BLaER1 (cell line): ENCODE measurements around the gene SOHLH1.
A peak's percentile ranks its signal among the peaks of the same experiment; 100 is the strongest.

Experiments used
- H3K27ac ChIP-seq: shearing (Covaris generic); formaldehyde crosslinking; 2 replicates; pipeline ENCODE4 v1.8.1; 2022
- H3K27me3 ChIP-seq: shearing (Covaris generic); formaldehyde crosslinking; 2 replicates; pipeline ENCODE4 v1.8.1; 2022
- H3K36me3 ChIP-seq: shearing (Covaris generic); formaldehyde crosslinking; 2 replicates; pipeline ENCODE4 v1.8.1; 2022
- H3K4me1 ChIP-seq: shearing (Covaris generic); formaldehyde crosslinking; 2 replicates; pipeline ENCODE4 v1.8.1; 2022
- H3K4me2 ChIP-seq: shearing (Covaris generic); formaldehyde crosslinking; 2 replicates; pipeline ENCODE4 v1.8.1; 2022
- H3K4me3 ChIP-seq: shearing (Covaris generic); formaldehyde crosslinking; 2 replicates; pipeline ENCODE4 v1.8.1; 2022
- H3K9ac ChIP-seq: shearing (Covaris generic); formaldehyde crosslinking; 2 replicates; pipeline ENCODE4 v1.8.1; 2022
- H3K9me3 ChIP-seq: shearing (Covaris generic); formaldehyde crosslinking; 2 replicates; pipeline ENCODE4 v1.8.1; 2022
- H4K20me1 ChIP-seq: shearing (Covaris generic); formaldehyde crosslinking; 2 replicates; pipeline ENCODE4 v1.8.1; 2022
- Cebpa-rat ChIP-seq: shearing (Covaris generic); IDR thresholded peaks from 2 replicates; pipeline ENCODE4 v1.8.1; 2022

SOHLH1 gene

GRCh38 chr9:135717410-135717809 lies 18.1 kb upstream of the SOHLH1 start:
- Histone ChIP-seq H3K4me1 (peaks cover 87% of the 10 kb centered on the region), H3K9ac (no peak overlapping the region), H3K9me3 (no peaks in the 10 kb centered on the region), H3K27me3 (no peaks in the 10 kb centered on the region), H3K4me2 (peak overlapping the region; percentile 83; the same call in 1 of the 2 replicates), H3K27ac (no peak overlapping the region), H3K4me3 (no peak overlapping the region), H4K20me1 (no peaks in the 10 kb centered on the region), H3K36me3 (no peaks in the 10 kb centered on the region)
- no peak for TF ChIP-seq Cebpa-rat

DNA sequence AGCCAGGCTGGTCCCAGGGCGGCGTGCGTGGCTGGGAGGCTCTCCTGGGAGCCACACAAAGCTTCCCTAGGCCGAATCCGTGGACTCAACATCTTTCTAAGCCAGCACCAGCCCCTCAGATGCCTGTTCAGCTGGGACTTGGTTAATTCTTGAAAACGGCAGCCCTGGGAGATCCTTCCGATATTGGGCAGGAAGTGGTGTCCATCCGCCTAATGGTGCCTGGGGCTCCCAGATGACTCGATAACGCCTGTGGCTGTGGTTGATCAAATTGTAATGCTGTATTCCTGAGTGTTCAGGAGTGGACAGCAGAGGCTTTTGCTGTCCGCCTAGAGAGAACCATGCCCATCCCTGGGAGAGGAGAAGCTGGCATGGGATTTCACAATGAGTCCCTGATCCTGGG lies 16.8 kb upstream of the SOHLH1 start:
- no peak for TF ChIP-seq Cebpa-rat
- no peaks in the 10 kb centered on the region for H3K36me3 ChIP-seq
- no peak overlapping the region for H3K27ac ChIP-seq
- H3K9ac ChIP-seq = no peak overlapping the region
- peak overlapping the region; percentile 42; the same call in 1 of the 2 replicates for H3K4me2 ChIP-seq
- peaks cover 87% of the 10 kb centered on the region for H3K4me1 ChIP-seq
- H4K20me1 ChIP-seq = no peaks in the 10 kb centered on the region
- no peaks in the 10 kb centered on the region for H3K27me3 ChIP-seq
- H3K9me3 ChIP-seq = no peaks in the 10 kb centered on the region
- no peak overlapping the region for H3K4me3 ChIP-seq

- H4K20me1 ChIP-seq = no peaks in the 10 kb centered on the region
- H3K9ac ChIP-seq = no peak overlapping the region
- H3K4me2 ChIP-seq = peak overlapping the region; percentile 42
- H3K4me3 ChIP-seq = no peak overlapping the region
- TF ChIP-seq Cebpa-rat = no peak
- no peaks in the 10 kb centered on the region for H3K27me3 ChIP-seq
- H3K36me3 ChIP-seq = no peaks in the 10 kb centered on the region
- no peak overlapping the region for H3K27ac ChIP-seq
- peaks cover 84% of the 10 kb centered on the region for H3K4me1 ChIP-seq
- H3K9me3 ChIP-seq = no peaks in the 10 kb centered on the region
Measured at GRCh38 chr9:135715056-135715595, 15.8 kb upstream of the SOHLH1 start.

DNA sequence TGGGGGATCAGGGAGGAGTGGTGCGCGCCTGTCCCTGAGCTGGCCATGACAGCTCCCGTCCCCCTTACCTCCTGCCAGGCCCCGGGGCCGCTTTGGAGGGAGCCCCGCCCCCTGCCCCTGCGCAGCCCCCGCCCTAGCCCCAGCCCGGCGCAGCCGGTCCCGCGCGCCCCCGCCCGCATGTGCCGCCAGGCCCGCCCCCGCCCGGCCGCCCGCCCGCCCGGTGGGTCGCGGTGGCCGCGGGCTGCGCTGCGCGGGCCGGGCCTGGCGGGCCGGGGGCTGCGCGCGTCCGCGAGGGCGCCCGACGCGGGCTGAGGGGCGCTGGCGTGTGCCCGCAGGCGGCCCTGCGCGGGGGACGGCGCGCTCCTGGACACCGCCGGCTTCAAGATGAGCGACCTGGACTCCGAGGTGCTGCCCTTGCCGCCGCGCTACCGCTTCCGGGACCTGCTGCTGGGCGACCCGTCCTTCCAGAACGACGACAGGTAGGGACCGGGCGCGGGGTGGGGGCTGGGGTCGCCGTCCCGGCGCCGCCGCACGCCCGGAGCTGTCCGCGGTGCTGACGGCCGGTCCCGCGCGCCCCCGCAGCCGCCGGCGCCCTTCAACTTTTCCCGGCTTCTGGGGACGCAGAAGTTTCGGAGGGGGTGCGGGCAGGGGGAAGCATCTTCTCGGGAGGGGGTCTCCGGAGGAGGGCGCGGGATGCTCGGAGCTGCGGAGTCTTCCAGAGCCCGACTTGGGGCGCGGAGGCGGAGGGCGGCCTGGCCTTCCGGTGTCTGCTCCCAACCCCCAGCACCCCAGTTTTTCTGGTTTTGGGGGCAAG lies 15.2 kb upstream of the SOHLH1 start:
- Histone ChIP-seq H3K27ac (no peak overlapping the region), H3K36me3 (no peaks in the 10 kb centered on the region), H3K4me3 (no peak overlapping the region), H4K20me1 (no peaks in the 10 kb centered on the region), H3K27me3 (no peaks in the 10 kb centered on the region), H3K9ac (no peak overlapping the region), H3K9me3 (no peaks in the 10 kb centered on the region), H3K4me1 (peaks cover 77% of the 10 kb centered on the region), H3K4me2 (peak overlapping the region; percentile 81)
- TF ChIP-seq Cebpa-rat = no peak

GRCh38 chr9:135712613-135713295 lies 13.5 kb upstream of the SOHLH1 start:
- Histone ChIP-seq H3K36me3 (no peaks in the 10 kb centered on the region), H3K4me2 (peak overlapping the region; percentile 81), H3K4me3 (0 out of 2 replicates have a peak overlapping the region, but pooled peaks have one; percentile 12), H3K27me3 (no peaks in the 10 kb centered on the region), H3K9me3 (no peaks in the 10 kb centered on the region), H3K9ac (peak overlapping the region; percentile 15; the same call in 1 of the 2 replicates), H3K27ac (peak overlapping the region; percentile 65), H4K20me1 (no peaks in the 10 kb centered on the region), H3K4me1 (peaks cover 60% of the 10 kb centered on the region)
- no peak for TF ChIP-seq Cebpa-rat

- no peak overlapping the region for H3K9ac ChIP-seq
- H3K36me3 ChIP-seq = no peaks in the 10 kb centered on the region
- no peak overlapping the region for H3K4me3 ChIP-seq
- H3K4me2 ChIP-seq = peak overlapping the region; percentile 81
- no peaks in the 10 kb centered on the region for H4K20me1 ChIP-seq
- no peaks in the 10 kb centered on the region for H3K9me3 ChIP-seq
- no peak for TF ChIP-seq Cebpa-rat
- H3K27ac ChIP-seq = peak overlapping the region; percentile 65
- H3K4me1 ChIP-seq = peaks cover 60% of the 10 kb centered on the region
- no peaks in the 10 kb centered on the region for H3K27me3 ChIP-seq
Measured at GRCh38 chr9:135711881-135712280, 12.6 kb upstream of the SOHLH1 start.

DNA sequence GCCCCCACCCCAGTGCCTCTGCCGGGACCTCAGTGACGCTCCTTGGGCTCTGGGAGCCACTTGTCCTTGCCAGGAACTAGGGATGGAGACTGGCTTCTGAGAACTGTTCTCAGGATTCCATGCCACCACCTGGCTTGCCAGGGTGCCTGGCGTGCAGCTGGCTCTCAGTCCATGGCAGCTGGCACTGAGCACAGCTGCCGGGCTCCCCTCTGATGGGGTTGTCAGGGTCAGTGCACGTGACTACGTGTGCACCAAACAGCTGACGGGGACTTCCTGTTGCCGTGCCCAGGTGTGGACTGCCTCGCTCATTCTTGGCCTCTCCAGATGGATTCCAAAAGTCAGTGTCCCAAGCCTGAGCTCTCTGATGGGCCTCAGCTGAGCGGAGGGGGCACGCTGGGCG lies 12.1 kb upstream of the SOHLH1 start:
- no peak for TF ChIP-seq Cebpa-rat
- no peak overlapping the region for H3K4me3 ChIP-seq
- no peak overlapping the region for H3K9ac ChIP-seq
- H3K36me3 ChIP-seq = no peaks in the 10 kb centered on the region
- H3K4me2 ChIP-seq = peak overlapping the region; percentile 81
- H3K4me1 ChIP-seq = peaks cover 60% of the 10 kb centered on the region
- H3K27me3 ChIP-seq = no peaks in the 10 kb centered on the region
- no peaks in the 10 kb centered on the region for H3K9me3 ChIP-seq
- H3K27ac ChIP-seq = peak overlapping the region; percentile 65
- no peaks in the 10 kb centered on the region for H4K20me1 ChIP-seq

DNA sequence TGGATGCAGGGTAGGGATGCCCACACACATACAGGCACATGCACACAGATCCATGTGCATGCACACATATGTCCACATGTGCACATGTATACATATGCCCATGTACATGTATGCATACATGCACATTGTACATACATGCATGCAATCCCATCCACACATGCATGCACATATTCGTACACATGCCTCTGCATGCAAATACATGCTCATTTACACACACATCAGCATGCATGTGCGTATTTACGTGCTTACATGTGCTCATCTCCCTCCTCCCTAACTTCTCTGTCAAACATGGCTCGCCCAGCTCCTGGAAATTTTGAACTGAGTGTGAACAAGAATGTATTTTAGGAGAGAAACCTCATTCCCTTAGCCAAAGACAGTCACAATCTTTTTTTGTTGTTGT lies 8.9 kb upstream of the SOHLH1 start:
- Histone ChIP-seq H3K4me2 (no peak overlapping the region), H3K9me3 (no peaks in the 10 kb centered on the region), H3K27me3 (no peaks in the 10 kb centered on the region), H4K20me1 (no peaks in the 10 kb centered on the region), H3K27ac (no peak overlapping the region), H3K36me3 (no peaks in the 10 kb centered on the region), H3K4me3 (no peak overlapping the region), H3K9ac (no peak overlapping the region), H3K4me1 (peaks cover 32% of the 10 kb centered on the region)
- TF ChIP-seq Cebpa-rat = no peak

DNA sequence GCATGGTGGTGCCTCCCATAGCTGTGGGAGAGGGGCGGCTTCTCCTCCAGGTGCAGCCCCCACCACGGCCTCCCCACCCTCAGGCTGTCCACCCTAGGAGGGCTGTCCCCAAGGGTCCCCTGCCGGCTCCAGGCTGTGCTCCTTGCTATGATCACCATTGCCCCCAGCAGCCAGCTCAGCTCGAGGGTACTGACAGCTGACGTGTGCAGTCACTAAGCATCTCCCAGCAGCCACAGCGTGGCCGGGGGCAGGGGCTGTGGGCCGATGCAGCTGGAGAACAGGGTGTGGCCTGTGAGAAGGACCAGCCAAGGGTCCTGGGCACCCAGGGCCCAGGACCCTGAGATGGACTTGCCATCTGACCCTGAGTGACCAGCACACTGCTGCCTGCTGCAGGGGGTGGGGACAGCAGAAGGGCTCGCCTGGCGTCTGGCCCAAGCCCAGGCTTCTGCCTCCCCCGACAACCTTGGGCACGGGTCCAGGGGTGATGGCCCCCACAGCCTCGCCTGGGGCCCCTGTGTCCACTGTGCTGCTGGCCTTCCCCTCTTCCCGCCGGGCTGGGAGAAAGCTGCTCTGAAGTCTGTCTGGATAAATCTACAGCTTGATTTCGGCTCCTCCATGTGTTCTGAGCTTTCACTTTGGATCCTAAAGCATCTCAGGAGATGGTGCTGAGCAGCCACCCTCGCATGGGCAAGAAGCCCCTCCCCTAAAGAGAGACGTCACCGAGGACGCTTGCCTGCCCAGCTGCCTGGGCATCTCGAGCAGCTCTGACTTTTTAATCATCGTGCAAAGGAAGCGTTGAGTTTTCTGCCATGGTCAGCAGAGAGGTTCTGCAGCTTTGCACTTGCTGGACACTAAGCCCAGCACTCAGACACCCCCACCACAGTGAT lies 8.2 kb upstream of the SOHLH1 start:
- H3K4me2 ChIP-seq = no peak overlapping the region

More for the DNA sequence above, 8.2 kb upstream of the SOHLH1 start:
- H3K9ac ChIP-seq = no peak overlapping the region
- no peaks in the 10 kb centered on the region for H4K20me1 ChIP-seq
- H3K4me1 ChIP-seq = peaks cover 26% of the 10 kb centered on the region
- no peaks in the 10 kb centered on the region for H3K27me3 ChIP-seq
- H3K9me3 ChIP-seq = no peaks in the 10 kb centered on the region
- H3K27ac ChIP-seq = no peak overlapping the region
- TF ChIP-seq Cebpa-rat = no peak
- H3K4me3 ChIP-seq = no peak overlapping the region
- H3K36me3 ChIP-seq = no peaks in the 10 kb centered on the region
